Measurements from ENCODE around the gene FAM107B.
A peak's percentile ranks its signal among the peaks of the same experiment; 100 is the strongest.

Gene FAM107B

GRCh38 chr10:14776546-14776945 is 1.8 kb upstream of the FAM107B start:
- DNase-seq: no peak

GRCh38 chr10:14775656-14776055 is 959 bp upstream of the FAM107B start:
- no peak for DNase-seq

DNA sequence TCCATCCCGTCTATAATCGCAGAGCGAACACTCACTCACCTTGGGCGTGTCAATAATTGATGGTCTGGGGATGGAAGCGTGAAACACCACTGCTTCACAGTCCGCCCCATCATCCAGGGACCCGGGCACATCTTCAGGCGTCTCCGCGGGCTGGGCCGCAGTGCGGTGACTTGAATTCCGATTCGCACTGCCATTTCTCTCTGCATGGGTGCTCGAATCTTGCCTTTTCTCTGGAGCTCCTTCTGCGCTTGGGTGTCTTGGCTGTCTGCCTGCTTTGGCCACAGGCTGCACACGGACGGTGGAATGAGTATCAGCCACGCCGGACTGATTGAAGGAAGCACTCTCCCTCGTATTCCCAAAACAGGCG is 500 bp downstream of the FAM107B start:
- no peak for DNase-seq

DNA sequence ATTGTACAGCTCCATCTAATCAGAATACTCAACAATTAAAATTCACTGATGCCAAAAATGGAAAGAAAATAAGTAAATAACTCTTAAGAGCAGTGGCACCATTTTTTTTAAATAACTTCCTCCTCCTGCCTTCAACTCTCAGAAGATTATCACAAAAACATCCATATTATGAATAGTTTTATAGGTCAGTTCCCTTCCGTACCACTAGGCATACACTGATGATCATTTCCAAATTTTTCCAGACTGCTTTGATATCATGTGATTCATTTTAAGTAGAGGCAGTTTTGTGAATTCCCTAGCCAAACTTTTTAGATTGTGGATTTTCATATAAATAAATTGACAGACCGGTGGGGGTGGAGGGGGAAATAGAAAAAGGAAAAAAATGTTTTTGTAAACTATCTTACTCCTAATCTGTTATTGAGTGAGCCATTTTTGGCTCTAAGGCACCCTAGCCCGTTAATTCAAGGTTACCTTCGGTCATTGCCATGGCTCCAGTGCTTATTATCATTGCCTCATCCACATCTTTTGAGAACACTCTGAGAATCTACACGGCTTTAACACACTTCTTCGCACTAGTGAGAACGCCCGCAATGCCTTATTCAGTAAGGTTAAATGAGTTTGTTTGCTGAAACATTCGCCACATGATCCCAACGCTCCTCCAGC is 1.0 kb downstream of the FAM107B start:
- DNase-seq: no peak

DNA sequence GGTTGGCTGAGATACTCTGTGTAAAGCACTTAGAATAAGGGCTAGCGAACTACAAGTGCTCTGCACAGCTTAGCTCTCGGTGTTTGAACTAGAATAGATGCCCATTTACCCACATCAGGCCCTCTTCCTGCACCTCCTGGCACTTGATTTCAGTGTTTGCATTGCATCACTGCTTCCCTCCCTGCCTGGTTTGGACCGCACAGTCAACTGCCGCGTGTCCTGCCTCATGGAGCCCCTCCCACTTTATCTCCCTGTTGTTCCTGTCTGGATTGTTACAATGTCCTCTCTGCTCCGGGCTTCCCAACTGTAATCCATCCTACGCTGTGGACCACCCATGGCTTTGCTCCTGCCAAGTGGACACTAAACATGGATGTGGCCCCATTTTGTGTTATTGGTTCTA is 2.3 kb downstream of the FAM107B start:
- no peak for DNase-seq

GRCh38 chr10:14770927-14771326 is 3.8 kb downstream of the FAM107B start:
- no peak for DNase-seq

DNA sequence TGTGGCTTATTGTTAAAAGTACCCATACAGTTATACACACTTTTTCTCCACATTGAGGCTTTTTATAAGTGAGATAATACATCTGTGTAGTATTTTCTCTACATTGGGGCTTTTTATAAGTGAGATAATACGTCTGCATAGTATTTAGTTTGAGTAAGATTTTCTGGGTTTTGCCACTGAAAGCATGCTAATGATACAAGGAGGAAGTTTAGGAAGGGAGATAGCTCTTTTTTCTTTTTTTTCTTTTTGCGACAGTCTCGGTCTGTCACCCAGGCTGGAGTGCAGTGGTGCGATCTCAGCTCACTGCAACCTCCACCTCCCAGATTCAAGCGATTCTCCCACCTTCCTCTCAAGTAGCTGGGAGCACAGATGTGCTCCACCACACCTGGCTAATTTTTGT is 13.3 kb downstream of the FAM107B start:
- no peak for DNase-seq

- no peak for DNase-seq
Measured at GRCh38 chr10:14758994-14759664, 15.6 kb downstream of the FAM107B start.

GRCh38 chr10:14758451-14758850 is 16.2 kb downstream of the FAM107B start:
- no peak for DNase-seq

GRCh38 chr10:14757986-14758385 is 16.7 kb downstream of the FAM107B start:
- DNase-seq: no peak

DNA sequence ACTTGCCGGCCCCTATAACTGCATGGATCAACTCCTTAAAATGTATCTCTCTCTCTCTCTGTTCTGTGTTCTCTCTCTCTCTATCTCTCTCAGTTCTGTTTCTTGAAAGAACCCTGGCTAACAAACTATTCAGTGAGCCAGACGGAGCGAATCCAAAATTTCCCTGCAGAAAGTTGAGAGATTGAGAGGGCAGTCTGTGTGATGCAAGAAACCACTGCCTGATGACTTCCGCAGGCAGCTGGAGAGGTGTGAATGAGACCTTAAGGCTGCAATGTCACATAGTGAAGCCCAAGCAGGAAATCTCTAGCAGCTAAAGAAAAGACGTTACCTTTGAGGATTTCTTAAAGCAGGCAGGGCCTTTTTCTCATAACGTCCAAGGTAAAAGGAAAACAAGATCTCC is 17.3 kb downstream of the FAM107B start:
- no peak for DNase-seq

DNA sequence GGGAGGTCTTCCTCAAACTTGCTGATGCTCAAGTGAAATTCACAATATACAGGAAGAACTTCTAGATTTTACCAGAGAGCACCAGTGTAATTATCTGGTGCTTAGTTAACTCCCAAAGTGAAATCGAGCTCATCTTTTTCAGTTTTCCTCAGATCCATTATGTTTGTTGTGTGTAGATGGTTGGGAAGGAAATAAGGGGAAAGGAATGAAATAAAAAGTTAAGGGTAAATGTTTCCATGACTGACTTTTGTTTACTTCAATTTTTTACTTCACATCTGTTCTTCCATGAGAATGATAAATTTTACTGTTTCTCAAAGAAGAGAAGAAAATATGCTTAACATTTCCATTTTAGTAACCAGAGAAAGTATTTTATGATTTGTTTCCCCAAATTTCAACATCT is 21.3 kb downstream of the FAM107B start:
- no peak for DNase-seq

GRCh38 chr10:14751921-14752320 is 22.8 kb downstream of the FAM107B start:
- DNase-seq: peak; percentile 18

GRCh38 chr10:14751014-14751896 is 23.4 kb downstream of the FAM107B start:
- DNase-seq: no peak

DNA sequence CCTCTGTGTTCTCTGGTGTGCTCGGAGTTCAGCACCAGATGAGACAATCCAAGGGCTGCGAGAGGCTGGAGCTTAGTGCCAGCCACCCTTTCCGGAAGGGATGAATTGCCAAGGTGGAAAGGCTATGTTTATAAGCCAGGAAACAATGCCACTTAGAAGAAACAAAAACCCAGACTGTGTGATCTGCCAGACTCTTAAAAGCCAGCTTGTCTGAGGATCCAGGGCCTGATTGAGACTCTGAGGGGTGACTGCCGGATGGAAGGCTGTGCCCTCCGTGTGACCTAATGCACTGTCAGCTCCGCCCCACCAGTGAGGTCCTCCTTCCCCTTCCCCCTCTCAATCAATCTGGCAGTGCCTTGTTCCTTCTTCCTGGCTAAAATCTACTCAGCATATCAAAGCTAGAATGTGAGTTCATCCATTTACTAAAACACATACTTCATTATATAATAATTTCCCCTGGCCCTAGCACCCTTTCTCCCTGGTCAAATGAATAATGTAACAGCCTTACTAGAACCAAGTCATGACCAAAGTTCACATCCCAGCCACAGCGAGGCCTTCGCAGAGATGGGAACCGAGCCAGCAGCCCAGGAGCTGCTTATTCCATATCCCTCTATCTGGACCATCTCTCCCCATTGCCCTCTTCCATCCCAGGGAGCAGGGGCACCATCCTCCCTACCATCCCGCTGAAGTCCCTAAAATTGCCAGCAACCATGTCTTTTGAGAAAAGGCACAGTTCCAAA is 25.5 kb downstream of the FAM107B start:
- no peak for DNase-seq

DNA sequence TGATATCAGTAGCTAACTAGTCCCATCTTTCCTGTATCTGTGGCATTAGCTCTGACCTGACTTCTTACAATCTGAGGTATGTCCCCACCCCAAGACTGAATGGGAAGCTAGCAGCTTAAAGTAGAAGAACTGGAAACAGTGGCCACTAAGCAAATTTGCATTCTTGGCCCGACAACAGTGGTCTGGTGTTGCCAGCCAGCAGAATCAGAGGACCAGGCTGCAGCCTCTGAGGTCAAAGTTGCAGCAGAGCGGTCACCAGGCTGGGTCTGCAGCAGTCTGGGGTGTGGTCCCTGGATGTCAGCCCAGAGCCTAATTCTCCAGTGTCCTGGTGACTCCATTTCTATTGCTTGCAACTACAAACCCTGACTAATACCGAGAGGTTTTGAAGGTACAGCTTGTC is 26.3 kb downstream of the FAM107B start:
- no peak for DNase-seq

DNA sequence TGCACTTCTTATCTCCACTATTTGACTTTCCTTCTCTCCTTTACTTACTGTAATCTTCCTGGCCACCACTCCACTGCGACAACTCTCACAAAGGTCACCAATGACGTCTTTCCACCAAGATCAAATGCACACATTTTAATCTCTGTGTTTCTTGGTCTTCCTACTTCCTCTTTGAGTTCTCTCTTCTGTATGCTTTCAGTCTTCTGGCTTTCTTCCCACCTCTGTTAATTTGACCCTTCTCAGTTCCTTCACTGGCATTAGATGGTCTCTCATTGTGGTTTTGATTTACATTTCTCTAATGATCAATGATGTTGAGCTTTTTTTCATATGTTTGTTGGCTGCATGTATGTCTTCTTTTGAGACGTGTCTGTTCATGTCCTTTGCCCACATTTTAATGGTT is 31.9 kb downstream of the FAM107B start:
- DNase-seq: no peak

DNA sequence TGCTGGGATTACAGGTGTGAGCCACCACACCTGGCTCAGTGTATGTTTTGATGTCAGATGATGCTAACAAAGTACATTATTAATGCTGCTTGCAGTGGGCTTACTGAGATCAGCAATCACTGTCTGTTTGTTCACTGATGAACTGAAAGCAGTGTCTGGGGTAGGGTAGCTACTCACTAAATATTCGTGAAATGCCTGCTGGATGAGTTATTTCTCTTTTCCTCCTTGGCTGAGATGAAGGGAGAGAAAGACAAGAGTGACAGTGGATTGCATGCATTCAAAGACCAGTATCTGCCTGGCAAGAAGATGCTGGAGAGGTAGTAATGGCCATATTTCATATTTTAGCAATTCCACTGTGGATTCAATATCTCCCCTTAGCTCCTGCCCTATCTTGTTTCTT is 32.3 kb downstream of the FAM107B start:
- no peak for DNase-seq

GRCh38 chr10:14740684-14741247 is 33.9 kb downstream of the FAM107B start:
- DNase-seq: no peak

GRCh38 chr10:14737808-14738545 is 36.7 kb downstream of the FAM107B start:
- DNase-seq: no peak

DNA sequence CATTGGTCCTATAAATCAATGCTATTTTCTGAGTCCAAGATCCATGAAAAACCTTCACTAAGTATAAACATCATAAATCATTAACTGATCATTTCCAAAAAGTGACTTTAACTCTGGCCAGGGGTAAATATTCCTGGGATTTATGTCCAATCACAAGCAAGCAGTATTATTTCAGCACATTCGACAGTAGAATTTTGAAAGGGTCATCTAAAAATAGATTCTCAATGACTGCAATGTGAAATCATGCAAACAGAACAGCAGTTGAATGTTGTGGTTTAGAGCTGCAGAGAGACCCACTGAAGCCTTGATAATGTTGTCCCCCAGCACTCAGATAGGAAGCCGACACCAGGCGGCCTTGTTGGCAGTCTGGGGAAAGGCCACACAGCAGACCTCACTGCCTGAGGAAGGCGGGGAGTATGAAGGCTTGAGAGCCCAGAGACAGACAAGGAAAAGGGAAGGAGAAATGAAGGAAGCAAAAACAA is 38.1 kb downstream of the FAM107B start:
- DNase-seq: peak; percentile 50

DNA sequence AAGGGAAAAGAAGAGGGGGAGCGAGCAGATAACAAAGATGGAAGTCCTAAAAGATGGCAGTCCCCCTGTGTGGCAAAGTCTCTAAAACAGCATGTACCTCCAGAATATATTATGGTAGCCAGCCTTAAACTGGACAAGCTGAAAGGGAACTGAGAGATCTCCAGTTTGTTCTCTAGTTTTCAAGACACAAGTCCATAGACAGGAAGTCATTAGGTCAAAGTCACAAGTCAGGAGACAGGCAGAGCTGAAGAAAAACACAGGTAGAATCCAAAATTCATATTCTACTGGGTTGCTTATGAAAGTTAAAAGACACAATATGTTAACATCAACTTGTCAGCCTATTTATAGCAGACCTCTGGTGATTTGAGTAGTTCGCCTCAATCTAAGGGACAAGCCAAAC is 38.7 kb downstream of the FAM107B start:
- DNase-seq: no peak
